H1 (cell line): ENCODE measurements around the gene RBM25. TPM values are rescaled to one million over a fixed set of nuclear protein-coding genes. Genes with fewer than 3 reads are reported as not detected.

ENCODE experiments used
- ATF3 ChIP-seq: IDR thresholded peaks from 2 replicates; pipeline ENCODE4 v1.6.1; 2011; ENCODE audit warnings: low read depth, mild to moderate bottlenecking, low read length; ENCODE audit not compliant: insufficient read depth
- CREB1 ChIP-seq: IDR thresholded peaks from 2 replicates; pipeline ENCODE4 v1.6.1; 2012; ENCODE audit warnings: inconsistent platforms
- GTF2F1 ChIP-seq: IDR thresholded peaks from 2 replicates; pipeline ENCODE4 v1.6.1; 2012; ENCODE audit warnings: low read depth, low read length, improper control_type of control experiment, borderline replicate concordance
- KDM4A ChIP-seq: IDR thresholded peaks from one replicate; pipeline ENCODE4 v1.7.1; 2012; ENCODE audit warnings: low read depth, mild to moderate bottlenecking, moderate library complexity, low read length, inconsistent platforms; ENCODE audit not compliant: severe bottlenecking
- ZNF274 ChIP-seq: IDR thresholded peaks from 2 replicates; pipeline ENCODE4 v1.7.0; 2012; ENCODE audit warnings: low read length, borderline replicate concordance; ENCODE audit errors: extremely low read depth
- polyA plus RNA-seq, 7 experiments: library from polyadenylated mRNA; depleted of rRNA in 3 of 7; stranded (reverse) in 5 of 7; unstranded in 2 of 7; fragments of >200 nt in 5 of 7; fragments of 200-250 nt in 2 of 7; gene quantifications; 1 replicate in 5 of 7; 2 replicates in 1 of 7; 4 replicates in 1 of 7; pipeline versions ENCODE4 v1.2.1 to v1.2.3, GENCODE V29; 2011 to 2013; ENCODE audit warnings: missing spikeins in 2 of 7, mixed read lengths in 2 of 7
- total RNA-seq: library from RNA; stranded (reverse); fragmentation: NEBNext Ultra II Directional; extraction: Animal tissue kit (Norgen Biotek cat#: 25700); gene quantifications from 2 replicates; pipeline ENCODE4 v1.2.1, GENCODE V29; 2021

RBM25 gene
- total and polyA plus RNA-seq, 2 of the 8 experiments (the other 6 are each of a cell fraction or from before 2014, with no cell fraction given), result 25.6 to 134 TPM

- TF ChIP-seq KDM4A (no peak), CREB1 (no peak), GTF2F1 (no peak), ATF3 (no peak), ZNF274 (no peak)
Measured at GRCh38 chr14:73143617-73144016, 85.3 kb downstream of the RBM25 start (continued).
